HG03575 (cell line): Measurements from ENCODE around the gene NOTCH2NLA.
"Not testable (repeated sequence)": the region's sequence is repeated elsewhere in the genome, so short reads cannot be mapped to it uniquely, and the experiment has no call there.

Experiments used
- ATAC-seq: cut with Tn5 transposase; IDR thresholded peaks from one replicate; pipeline ENCODE4 v1.9.1; 2021; ENCODE audit not compliant: unreplicated experiment, insufficient number of reproducible peaks, low FRiP score; ENCODE audit errors: extremely low read depth

Gene NOTCH2NLA

GRCh38 chr1:146228144-146228682 lies 608 bp downstream of the NOTCH2NLA start:
- ATAC-seq = not testable (repeated sequence)

GRCh38 chr1:146174531-146174930 lies 54.3 kb downstream of the NOTCH2NLA start:
- not testable (repeated sequence) for ATAC-seq

GRCh38 chr1:146167740-146168139 lies 61.1 kb downstream of the NOTCH2NLA start:
- ATAC-seq = not testable (repeated sequence)

- not testable (repeated sequence) for ATAC-seq
Observed at GRCh38 chr1:146167273-146167672, 61.5 kb downstream of the NOTCH2NLA start.

- ATAC-seq = not testable (repeated sequence)
Observed at GRCh38 chr1:146144465-146144864, 84.4 kb downstream of the NOTCH2NLA start, which contains the start of gene NBPF10. TSS of gene NBPF10 (minus strand) at chr1:146144804. CDS start at chr1:146144769, 35 bp downstream.
